K562 (cell line): ENCODE results near the gene CWC22. TPM values are rescaled to one million over a fixed set of nuclear protein-coding genes. Genes with fewer than 3 reads are reported as not detected.

Source experiments
- ATAC-seq: fragments of 200-7000 bp; cut with Tn5 transposase; 3 replicates; pipeline ENCODE4 v1.9.1; 2020; ENCODE audit warnings: moderate library complexity
- BruUV-seq: library from RNA; stranded (reverse); fragments of 400-500 nt; replicated peaks from 2 replicates; lab custom pipeline; 2021; lab: Mats Ljungman, UMichigan
- CTCF ChIA-PET: fragments of 300-600 bp; formaldehyde crosslinking; extraction: SDS; loops from one replicate; lab custom pipeline; 2021; ENCODE audit warnings: low intra/inter-chr PET ratio; lab: Yijun Ruan, JAX
- POLR2A ChIA-PET: fragments of 300-600, 350-650 bp; sonication (Branson Sonifier 250); formaldehyde crosslinking; extraction: SDS; loops from one replicate; lab custom pipeline; 2021; ENCODE audit warnings: antibody characterized with exemption, inconsistent platforms; lab: Yijun Ruan, JAX
- DNase-seq, 4 experiments: peaks; one replicate each; pipeline versions ENCODE4 v3.0.0 to v3.0.0-alpha.2; 2011 to 2018; ENCODE audit warnings: low spot score in 3 of 4, mixed read lengths in 3 of 4; ENCODE audit errors: extremely low read depth in 1 of 4
- FAIRE-seq: peaks from 2 replicates; lab custom pipeline; 2011; peaks lifted over from hg19 to GRCh38; lab: Jason Lieb, UNC
- H2AFZ ChIP-seq: 2 replicates; pipeline ENCODE4 v1.6.0; 2011; ENCODE audit warnings: low read depth, low read length, control low read depth, inconsistent platforms
- H3K27ac ChIP-seq: fragments of 200-600 bp; 3 replicates; pipeline ENCODE4 v1.8.0; 2011; ENCODE audit warnings: low read depth, mild to moderate bottlenecking, control low read depth, inconsistent platforms, low read length, moderate library complexity, mixed read lengths; ENCODE audit errors: extremely low read depth
- H3K27me3 ChIP-seq, 2 experiments: fragments of 300-600 bp in 1 of 2; 2 replicates in 1 of 2; 3 replicates in 1 of 2; pipeline versions ENCODE4 v1.6.0 to v1.8.0; 2011; ENCODE audit warnings: inconsistent platforms in 2 of 2, low read length in 2 of 2, mild to moderate bottlenecking in 1 of 2, mixed read lengths in 1 of 2, moderate library complexity in 1 of 2; ENCODE audit not compliant: control insufficient read depth in 2 of 2, insufficient read depth in 2 of 2
- H3K36me3 ChIP-seq: fragments of 300-600 bp; 3 replicates; pipeline ENCODE4 v1.8.0; 2011; ENCODE audit warnings: mild to moderate bottlenecking, low read length, inconsistent platforms; ENCODE audit not compliant: control insufficient read depth, insufficient read depth
- H3K4me1 ChIP-seq, 2 experiments: fragments of 200-600 bp in 1 of 2; replicated peaks in 1 of 2; 2 replicates in 1 of 2; 3 replicates in 1 of 2; pipeline versions ENCODE4 v1.5.1 to v1.8.0; 2011; ENCODE audit warnings: inconsistent platforms in 2 of 2, low read length in 2 of 2, mild to moderate bottlenecking in 1 of 2, mixed read lengths in 1 of 2, moderate library complexity in 1 of 2; ENCODE audit not compliant: control insufficient read depth in 2 of 2, insufficient read depth in 2 of 2
- H3K4me2 ChIP-seq: 2 replicates; pipeline ENCODE4 v1.6.1; 2011; ENCODE audit warnings: low read length, control low read depth, inconsistent platforms, mixed read lengths; ENCODE audit not compliant: insufficient read depth
- H3K4me3 ChIP-seq: fragments of 200-600 bp; sonication (generic), shearing (Covaris generic); 2 replicates; pipeline ENCODE4 v1.5.1; 2016; ENCODE audit warnings: control low read depth, inconsistent platforms
- H3K79me2 ChIP-seq: fragments of 200-600 bp; 3 replicates; pipeline ENCODE4 v1.8.0; 2011; ENCODE audit warnings: low read length, inconsistent platforms; ENCODE audit not compliant: control insufficient read depth, insufficient read depth
- H3K9ac ChIP-seq, 2 experiments: 2 replicates each; pipeline versions ENCODE4 v1.6.0 to v1.6.1; 2011; ENCODE audit warnings: low read depth in 2 of 2, low read length in 2 of 2, control low read depth in 1 of 2, inconsistent platforms in 1 of 2, mild to moderate bottlenecking in 1 of 2, mixed read lengths in 1 of 2; ENCODE audit not compliant: insufficient read depth in 1 of 2
- H3K9me1 ChIP-seq: one replicate; pipeline ENCODE4 v1.6.0; 2011; ENCODE audit warnings: inconsistent platforms, mild to moderate bottlenecking, low read length, moderate library complexity; ENCODE audit not compliant: control insufficient read depth, insufficient read depth
- H3K9me3 ChIP-seq: replicated peaks from 2 replicates; pipeline ENCODE4 v1.5.1; 2011; ENCODE audit warnings: low read depth, low read length, inconsistent platforms; ENCODE audit not compliant: control insufficient read depth, insufficient read depth
- H4K20me1 ChIP-seq: replicated peaks from 2 replicates; pipeline ENCODE4 v1.6.1; 2011; ENCODE audit warnings: low read length, inconsistent platforms, mixed read lengths; ENCODE audit not compliant: control insufficient read depth, insufficient read depth
- EGR1 ChIP-seq: fragments of 450-650 bp; conservative IDR thresholded peaks from 2 replicates; pipeline ENCODE4 v1.6.1; 2017; ENCODE audit warnings: mild to moderate bottlenecking
- NR1H2 ChIP-seq: sonication (generic); formaldehyde crosslinking; IDR thresholded peaks from 2 replicates; pipeline ENCODE4 v1.4.0; 2020; ENCODE audit warnings: mild to moderate bottlenecking, missing genetic modification reagents
- RAD21 ChIP-seq, 2 experiments: fragments of 250-450 bp in 1 of 2; fragments of 450-650 bp in 1 of 2; sonication (Bioruptor Pico) in 1 of 2; formaldehyde crosslinking in 1 of 2; IDR thresholded peaks in 1 of 2; conservative IDR thresholded peaks in 1 of 2; 2 replicates each; pipeline versions ENCODE4 v1.4.0 to v1.8.0; 2020 to 2022; ENCODE audit warnings: mild to moderate bottlenecking in 2 of 2, moderate library complexity in 1 of 2
- WGBS: fragments of 100-300 bp; shearing (Covaris generic); methylation state at CpG from one replicate; pipeline ENCODE4 v1.1.6; 2016; ENCODE audit warnings: low coverage, mixed read lengths; ENCODE audit not compliant: insufficient coverage; ENCODE audit errors: missing lambda C conversion rate; 5-methylcytosine and 5-hydroxymethylcytosine counted together
- in situ Hi-C: fragments of 300-500 bp; cut with MboI; formaldehyde crosslinking; loops from 4 replicates; pipeline ENCODE4 v1.15.0; 2018; ENCODE audit warnings: inconsistent platforms, mixed read lengths
- intact Hi-C: fragments of 100-400 bp; cut with micrococcal nuclease; formaldehyde crosslinking; loops from 2 replicates; pipeline ENCODE4 v1.14.2; 2022
- polyA plus RNA-seq, 8 experiments: library from polyadenylated mRNA; depleted of rRNA in 4 of 8; stranded (reverse) in 5 of 8; unstranded in 3 of 8; fragments of >200 nt; fragmentation: Nextera tagmentation in 2 of 8; fragmentation: Illumina TruSeq in 1 of 8; extraction: Ambion mirVana in 2 of 8; extraction: Trizol in 1 of 8; gene quantifications; 2 replicates each; pipeline versions ENCODE4 v1.2.1 to v1.2.3, GENCODE V29; 2011 to 2014; ENCODE audit warnings: inconsistent platforms in 1 of 8, missing spikeins in 1 of 8
- total RNA-seq, 7 experiments: library from RNA; depleted of rRNA in 6 of 7; stranded (reverse); fragments of >200 nt in 6 of 7; fragmentation: Illumina TruSeq in 2 of 7; extraction: Trizol in 2 of 7; gene quantifications; 2 replicates each; pipeline versions ENCODE4 v1.2.1 to v1.2.3, GENCODE V29; 2011 to 2021; ENCODE audit warnings: low replicate concordance in 1 of 7
- TF ChIP-seq, protein P1 (sequence below), 3 experiments: IDR thresholded peaks in 2 of 3; conservative IDR thresholded peaks in 1 of 3; 2 replicates each; pipeline ENCODE4 v1.5.1; 2011 to 2012; ENCODE audit warnings: low read length in 3 of 3, mild to moderate bottlenecking in 3 of 3, control low read depth in 2 of 3, improper control_type of control experiment in 1 of 3, inconsistent platforms in 1 of 3, low read depth in 1 of 3, mixed read lengths in 1 of 3, moderate library complexity in 1 of 3; ENCODE audit not compliant: insufficient read depth in 2 of 3

The CWC22 gene
- total and polyA plus RNA-seq, 9 of the 15 experiments (the other 6 are each of a cell fraction or from before 2014, with no cell fraction given): 14.5 to 54.2 (median 36.7) TPM

DNA sequence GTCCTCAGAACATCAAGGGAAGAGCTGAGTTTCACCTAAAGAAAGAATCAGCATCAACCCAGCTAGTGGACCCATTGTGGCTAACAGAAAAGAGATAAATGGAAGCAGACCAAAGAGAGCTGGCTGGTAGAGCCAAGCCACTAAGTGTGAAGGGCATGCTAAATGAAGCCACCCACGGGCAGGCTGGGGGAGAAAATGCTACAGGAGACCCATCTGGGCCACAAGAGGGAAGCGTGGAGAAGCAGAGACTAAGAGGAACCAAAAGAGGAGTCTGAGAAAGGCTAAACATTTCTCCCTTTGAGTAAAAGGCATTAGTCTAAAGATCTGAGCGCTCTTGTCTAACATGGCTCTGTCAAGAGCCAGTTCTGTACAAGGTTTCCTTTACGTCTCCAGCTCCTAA lies 15.8 kb downstream of the CWC22 start:
- H3K9me1 ChIP-seq: no peaks in the 10 kb centered on the region
- FAIRE-seq (peak; percentile 59), DNase-seq (peak in 2 of 4 experiments; percentile 25 to 38), ATAC-seq (peak; percentile 84)
- intact Hi-C loops: loop anchor here (5.0 kb wide), 2 partner anchors 66 to 86 kb away; no protein-coding TSS in a partner anchor
- ChIA-PET CTCF (interaction anchor here (2.4 kb wide), 1 partner anchor 86 kb away, joined by 8 read pairs; no protein-coding TSS in a partner anchor), POLR2A (interaction anchor here (0.6 to 1.3 kb wide), 3 partner anchors 14 to 22 kb away, joined by 3 to 4 read pairs (median 4); partner anchors contain the start of gene CWC22)
- H3K27ac ChIP-seq: no peak overlapping the region
- H3K79me2 ChIP-seq: peaks cover 65% of the 10 kb centered on the region
- no peaks in the 10 kb centered on the region; a peak in 2 of 5 replicates for H3K4me1 ChIP-seq
- no peaks in the 10 kb centered on the region for H3K27me3 ChIP-seq
- no peak overlapping the region for H3K9ac ChIP-seq
- no peak overlapping the region for H2AFZ ChIP-seq
- no peak for TF ChIP-seq NR1H2
- TF ChIP-seq, protein P1, sequence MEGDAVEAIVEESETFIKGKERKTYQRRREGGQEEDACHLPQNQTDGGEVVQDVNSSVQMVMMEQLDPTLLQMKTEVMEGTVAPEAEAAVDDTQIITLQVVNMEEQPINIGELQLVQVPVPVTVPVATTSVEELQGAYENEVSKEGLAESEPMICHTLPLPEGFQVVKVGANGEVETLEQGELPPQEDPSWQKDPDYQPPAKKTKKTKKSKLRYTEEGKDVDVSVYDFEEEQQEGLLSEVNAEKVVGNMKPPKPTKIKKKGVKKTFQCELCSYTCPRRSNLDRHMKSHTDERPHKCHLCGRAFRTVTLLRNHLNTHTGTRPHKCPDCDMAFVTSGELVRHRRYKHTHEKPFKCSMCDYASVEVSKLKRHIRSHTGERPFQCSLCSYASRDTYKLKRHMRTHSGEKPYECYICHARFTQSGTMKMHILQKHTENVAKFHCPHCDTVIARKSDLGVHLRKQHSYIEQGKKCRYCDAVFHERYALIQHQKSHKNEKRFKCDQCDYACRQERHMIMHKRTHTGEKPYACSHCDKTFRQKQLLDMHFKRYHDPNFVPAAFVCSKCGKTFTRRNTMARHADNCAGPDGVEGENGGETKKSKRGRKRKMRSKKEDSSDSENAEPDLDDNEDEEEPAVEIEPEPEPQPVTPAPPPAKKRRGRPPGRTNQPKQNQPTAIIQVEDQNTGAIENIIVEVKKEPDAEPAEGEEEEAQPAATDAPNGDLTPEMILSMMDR (IDR thresholded peaks at IDR 0.05 in 2 of 3, conservative IDR thresholded peaks at IDR 0.05 in 1 of 3; ENCODE audit: insufficient read depth in 2 of 3, low read depth in 1 of 3, low read length in 3 of 3): peak; percentile 39 to 44 (median 41); a peak in 4 of 6 replicates
- peak; percentile 19; the same call in 1 of the 2 replicates for TF ChIP-seq EGR1
- peak in 1 of 2 experiments; percentile 49; a peak in 3 of 4 replicates for TF ChIP-seq RAD21 (CRISPR knock-in tag; conservative IDR thresholded peaks at IDR 0.05 in 1 of 2, IDR thresholded peaks at IDR 0.05 in 1 of 2)
- 76% methylated on average over 4 of the region's 4 CpGs for WGBS
- H3K9me3 ChIP-seq: no peaks in the 10 kb centered on the region
- no peak overlapping the region for H3K4me2 ChIP-seq
- peaks cover 58% of the 10 kb centered on the region for H3K36me3 ChIP-seq
- no TSS peak for BruUV-seq
- in situ Hi-C loops: no loop called here
- H4K20me1 ChIP-seq: peaks cover 15% of the 10 kb centered on the region; the same call in 1 of the 2 replicates
- no peak overlapping the region for H3K4me3 ChIP-seq
